Subcutaneous abdominal adipose tissue (tissue), 5 donors: ENCODE data around the gene TMPRSS4.

Experiments
- H3K27ac ChIP-seq: one replicate; pipeline ENCODE4 v1.7.0; 2013; ENCODE audit warnings: low read depth, mild to moderate bottlenecking, inconsistent platforms, low read length, moderate library complexity
- H3K27me3 ChIP-seq, 5 donors: one replicate each; pipeline ENCODE4 v1.7.0; 2013; ENCODE audit warnings: low read length in 5 of 5, inconsistent platforms in 1 of 5; ENCODE audit not compliant: control insufficient read depth in 5 of 5, insufficient read depth in 4 of 5
- H3K36me3 ChIP-seq, 5 donors: one replicate each; pipeline ENCODE4 v1.7.0; 2013; ENCODE audit warnings: low read length in 5 of 5; ENCODE audit not compliant: control insufficient read depth in 5 of 5, insufficient read depth in 5 of 5
- H3K4me1 ChIP-seq, 5 donors: one replicate each; pipeline ENCODE4 v1.7.0; 2013; ENCODE audit warnings: low read length in 5 of 5, mild to moderate bottlenecking in 3 of 5, moderate library complexity in 1 of 5; ENCODE audit not compliant: control insufficient read depth in 5 of 5, insufficient read depth in 5 of 5
- H3K4me3 ChIP-seq, 5 donors: one replicate each; pipeline ENCODE4 v1.7.0; 2013; ENCODE audit warnings: low read length in 5 of 5, low read depth in 1 of 5
- H3K9ac ChIP-seq, 5 donors: one replicate each; pipeline ENCODE4 v1.7.0; 2013; ENCODE audit warnings: low read length in 5 of 5, mild to moderate bottlenecking in 4 of 5, moderate library complexity in 3 of 5
- H3K9me3 ChIP-seq, 5 donors: one replicate each; pipeline ENCODE4 v1.7.0; 2013; ENCODE audit warnings: low read length in 5 of 5; ENCODE audit not compliant: control insufficient read depth in 5 of 5
- donor health status: healthy.
- donor health status: healthy.
- donor health status: healthy.
- donor health status: healthy.
- donor health status: healthy.

Gene TMPRSS4

GRCh38 chr11:118102721-118103261 is 25.9 kb downstream of the TMPRSS4 start:
- Histone ChIP-seq H3K4me1 (peaks cover 0 to 42% (median 28%) of the 10 kb centered on the region in 5 donors), H3K27me3 (no peaks in the 10 kb centered on the region), H3K27ac (no peak overlapping the region), H3K9ac (no peak overlapping the region), H3K36me3 (no peaks in the 10 kb centered on the region), H3K4me3 (no peak overlapping the region), H3K9me3 (no peaks in the 10 kb centered on the region)

GRCh38 chr11:118104491-118104890 is 27.6 kb downstream of the TMPRSS4 start:
- H3K4me1 ChIP-seq, result peaks cover 0 to 40% (median 28%) of the 10 kb centered on the region in 5 donors
- no peak overlapping the region for H3K9ac ChIP-seq
- H3K4me3 ChIP-seq, result no peak overlapping the region
- H3K27ac ChIP-seq, result no peak overlapping the region
- H3K36me3 ChIP-seq, result no peaks in the 10 kb centered on the region
- H3K9me3 ChIP-seq, result no peaks in the 10 kb centered on the region
- no peaks in the 10 kb centered on the region for H3K27me3 ChIP-seq

- H3K9me3 ChIP-seq, result no peaks in the 10 kb centered on the region
- H3K4me1 ChIP-seq, result peaks cover 0 to 27% (median 16%) of the 10 kb centered on the region in 5 donors
- H3K36me3 ChIP-seq, result no peaks in the 10 kb centered on the region
- H3K4me3 ChIP-seq, result no peak overlapping the region
- no peaks in the 10 kb centered on the region for H3K27me3 ChIP-seq
- H3K9ac ChIP-seq, result no peak overlapping the region
- H3K27ac ChIP-seq, result no peak overlapping the region
Measured at GRCh38 chr11:118105657-118106305, 28.9 kb downstream of the TMPRSS4 start.

GRCh38 chr11:118106789-118107335 is 30.0 kb downstream of the TMPRSS4 start:
- Histone ChIP-seq H3K27ac (no peak overlapping the region), H3K4me3 (no peak overlapping the region), H3K4me1 (peaks cover 0 to 22% (median 11%) of the 10 kb centered on the region in 5 donors), H3K27me3 (peaks cover 0 to 3% (median 0%) of the 10 kb centered on the region in 5 donors), H3K9ac (no peak overlapping the region), H3K9me3 (no peaks in the 10 kb centered on the region), H3K36me3 (no peaks in the 10 kb centered on the region)

- H3K27me3 ChIP-seq, result peaks cover 0 to 8% (median 0%) of the 10 kb centered on the region in 5 donors
- H3K27ac ChIP-seq, result no peak overlapping the region
- no peak overlapping the region for H3K9ac ChIP-seq
- H3K4me1 ChIP-seq, result peaks cover 0 to 22% (median 11%) of the 10 kb centered on the region in 5 donors
- no peak overlapping the region for H3K4me3 ChIP-seq
- no peaks in the 10 kb centered on the region for H3K9me3 ChIP-seq
- no peaks in the 10 kb centered on the region for H3K36me3 ChIP-seq
Measured at GRCh38 chr11:118108513-118108912, 31.6 kb downstream of the TMPRSS4 start.

- Histone ChIP-seq H3K9ac (no peak overlapping the region), H3K27ac (no peak overlapping the region), H3K4me3 (no peak overlapping the region), H3K9me3 (no peaks in the 10 kb centered on the region), H3K27me3 (peaks cover 0 to 8% (median 0%) of the 10 kb centered on the region in 5 donors), H3K4me1 (peaks cover 0 to 22% (median 11%) of the 10 kb centered on the region in 5 donors), H3K36me3 (no peaks in the 10 kb centered on the region)
Measured at GRCh38 chr11:118109231-118109630, 32.4 kb downstream of the TMPRSS4 start.

GRCh38 chr11:118111019-118111743 is 34.3 kb downstream of the TMPRSS4 start:
- Histone ChIP-seq H3K4me3 (no peak overlapping the region), H3K36me3 (no peaks in the 10 kb centered on the region), H3K4me1 (peaks cover 0 to 5% (median 0%) of the 10 kb centered on the region in 5 donors), H3K9ac (no peak overlapping the region), H3K9me3 (no peaks in the 10 kb centered on the region), H3K27ac (no peak overlapping the region), H3K27me3 (peaks cover 0 to 8% (median 0%) of the 10 kb centered on the region in 5 donors)

GRCh38 chr11:118111744-118112035 is 34.8 kb downstream of the TMPRSS4 start:
- Histone ChIP-seq H3K36me3 (no peaks in the 10 kb centered on the region), H3K9ac (no peak overlapping the region), H3K4me1 (peaks cover 0 to under 1% (median 0%) of the 10 kb centered on the region in 5 donors), H3K9me3 (no peaks in the 10 kb centered on the region), H3K27me3 (peaks cover 0 to 8% (median 0%) of the 10 kb centered on the region in 5 donors), H3K27ac (no peak overlapping the region), H3K4me3 (no peak overlapping the region)

GRCh38 chr11:118112711-118113430 is 36.0 kb downstream of the TMPRSS4 start:
- Histone ChIP-seq H3K4me1 (no peaks in the 10 kb centered on the region), H3K4me3 (no peak overlapping the region), H3K36me3 (no peaks in the 10 kb centered on the region), H3K9ac (no peak overlapping the region), H3K9me3 (no peaks in the 10 kb centered on the region), H3K27me3 (peaks cover 0 to 11% (median 2%) of the 10 kb centered on the region in 5 donors), H3K27ac (no peak overlapping the region)
